HL-60/S4 treated with retinoic acid at 250 ng/mL for 4 days and 3 days (cell line): ENCODE measurements around the gene UGT1A9.
"Not testable (repeated sequence)": the region's sequence is repeated elsewhere in the genome, so short reads cannot be mapped to it uniquely, and the experiment has no call there.

Experiments
- in situ Hi-C: fragments of 300-500 bp; cut with MboI; formaldehyde crosslinking; loops from 2 replicates; pipeline ENCODE4 v1.7.0; 2022; ENCODE audit warnings: low sequenced_read_pairs

Gene UGT1A9

GRCh38 chr2:233671290-233672161 lies at the start of gene UGT1A9:
Gene UGT1A9 (plus strand): TSS chr2:233671898. CDS start chr2:233671935, 37 bp downstream.
- in situ Hi-C loops = no loop called here

GRCh38 chr2:233627331-233628025 lies 44.2 kb upstream of the UGT1A9 start:
- in situ Hi-C loops = no loop called here

GRCh38 chr2:233636306-233636705 lies 35.4 kb upstream of the UGT1A9 start, which contains the start of gene UGT1A10:
Gene UGT1A10 (plus strand): TSS chr2:233636448. CDS start chr2:233636523, 75 bp downstream.
- in situ Hi-C loops = not testable (repeated sequence)

- in situ Hi-C loops = no loop called here
Observed at GRCh38 chr2:233638836-233639235, 32.9 kb upstream of the UGT1A9 start.

- in situ Hi-C loops = no loop called here
Observed at GRCh38 chr2:233639860-233640259, 31.8 kb upstream of the UGT1A9 start.

GRCh38 chr2:233643128-233643527 lies 28.6 kb upstream of the UGT1A9 start:
- in situ Hi-C loops = no loop called here

- in situ Hi-C loops = not testable (repeated sequence)
Observed at GRCh38 chr2:233646033-233646432, 25.7 kb upstream of the UGT1A9 start.

- in situ Hi-C loops = no loop called here
Observed at GRCh38 chr2:233650981-233651380, 20.7 kb upstream of the UGT1A9 start.

GRCh38 chr2:233651430-233651829 lies 20.3 kb upstream of the UGT1A9 start:
- in situ Hi-C loops = no loop called here

GRCh38 chr2:233654501-233654900 lies 17.2 kb upstream of the UGT1A9 start:
- in situ Hi-C loops = no loop called here

- in situ Hi-C loops = no loop called here
Observed at GRCh38 chr2:233655043-233655442, 16.7 kb upstream of the UGT1A9 start.

GRCh38 chr2:233655943-233656342 lies 15.8 kb upstream of the UGT1A9 start:
- in situ Hi-C loops = not testable (repeated sequence)

GRCh38 chr2:233656443-233656842 lies 15.3 kb upstream of the UGT1A9 start:
- in situ Hi-C loops = no loop called here

GRCh38 chr2:233658610-233659009 lies 13.1 kb upstream of the UGT1A9 start:
- in situ Hi-C loops = no loop called here

- in situ Hi-C loops = no loop called here
Observed at GRCh38 chr2:233663911-233664310, 7.8 kb upstream of the UGT1A9 start.

GRCh38 chr2:233668605-233669260 lies 3.0 kb upstream of the UGT1A9 start:
- in situ Hi-C loops = no loop called here

- in situ Hi-C loops = no loop called here
Observed at GRCh38 chr2:233672886-233673285, 1.2 kb downstream of the UGT1A9 start.

- in situ Hi-C loops = no loop called here
Observed at GRCh38 chr2:233673896-233674295, 2.2 kb downstream of the UGT1A9 start.

- in situ Hi-C loops = no loop called here
Observed at GRCh38 chr2:233674314-233674713, 2.6 kb downstream of the UGT1A9 start.

- in situ Hi-C loops = no loop called here
Observed at GRCh38 chr2:233674995-233675394, 3.3 kb downstream of the UGT1A9 start.

- in situ Hi-C loops = no loop called here
Observed at GRCh38 chr2:233676046-233676445, 4.3 kb downstream of the UGT1A9 start.
